Panc1 (cell line): ENCODE data around the gene APAF1. TPM values are rescaled to one million over a fixed set of nuclear protein-coding genes. Genes with fewer than 3 reads are reported as not detected.

Source experiments
- ATAC-seq: fragments of 200-7000 bp; cut with Tn5 transposase; 2 replicates; pipeline ENCODE4 v1.9.1; 2020; ENCODE audit warnings: mild to moderate bottlenecking, moderate library complexity
- BruUV-seq: library from RNA; stranded (reverse); fragments of 400-500 nt; replicated peaks from 2 replicates; lab custom pipeline; 2021; lab: Mats Ljungman, UMichigan
- CTCF ChIA-PET: fragments of 300-600 bp; sonication (Branson Sonifier 250); formaldehyde crosslinking; loops from one replicate; lab custom pipeline; 2022; ENCODE audit warnings: antibody characterized with exemption; lab: Charles Lee
- POLR2A ChIA-PET: fragments of 300-600 bp; sonication (Branson Sonifier 250); formaldehyde crosslinking; loops from one replicate; lab custom pipeline; 2022; ENCODE audit warnings: antibody characterized with exemption; lab: Charles Lee
- DNase-seq: peaks from one replicate; pipeline ENCODE4 v3.0.0-alpha.2; 2010; ENCODE audit warnings: low read depth, low spot score
- H3K27ac ChIP-seq: 2 replicates; pipeline ENCODE4 v1.5.1; 2011; ENCODE audit warnings: mild to moderate bottlenecking, low read length, inconsistent platforms
- H3K27me3 ChIP-seq: fragments of 200-500 bp; sonication (Bioruptor generic); 2 replicates; pipeline ENCODE4 v1.6.0; 2014; ENCODE audit warnings: low read length, inconsistent platforms; ENCODE audit not compliant: control insufficient read depth, insufficient read depth
- H3K36me3 ChIP-seq: fragments of 200-500 bp; sonication (Bioruptor generic); 2 replicates; pipeline ENCODE4 v1.5.1; 2014; ENCODE audit warnings: inconsistent platforms, mild to moderate bottlenecking, low read length, moderate library complexity; ENCODE audit not compliant: control insufficient read depth, insufficient read depth
- H3K4me1 ChIP-seq: 2 replicates; pipeline ENCODE4 v1.5.1; 2011; ENCODE audit warnings: inconsistent platforms, mild to moderate bottlenecking, low read length, moderate library complexity; ENCODE audit not compliant: control insufficient read depth, insufficient read depth
- H3K4me3 ChIP-seq, 2 experiments: 2 replicates each; pipeline ENCODE4 v1.5.1; 2011 to 2012; ENCODE audit warnings: low read depth in 2 of 2, low read length in 2 of 2, mild to moderate bottlenecking in 2 of 2, inconsistent platforms in 1 of 2, moderate library complexity in 1 of 2
- H3K9me3 ChIP-seq: fragments of 200-500 bp; sonication (Bioruptor generic); 2 replicates; pipeline ENCODE4 v1.5.1; 2014; ENCODE audit warnings: low read depth, mild to moderate bottlenecking, inconsistent platforms, low read length, moderate library complexity; ENCODE audit not compliant: control insufficient read depth, insufficient read depth
- CTCF ChIP-seq: fragments of 450-650 bp; IDR thresholded peaks from 2 replicates; pipeline ENCODE4 v1.5.1; 2017; ENCODE audit warnings: mild to moderate bottlenecking
- POLR2AphosphoS5 ChIP-seq: IDR thresholded peaks from 2 replicates; pipeline ENCODE4 v1.6.1; 2012; ENCODE audit warnings: mild to moderate bottlenecking, low read depth, low read length, moderate library complexity
- SIN3A ChIP-seq: IDR thresholded peaks from 2 replicates; pipeline ENCODE4 v1.6.1; 2012; ENCODE audit warnings: low read depth, mild to moderate bottlenecking, low read length, moderate library complexity, borderline replicate concordance; ENCODE audit not compliant: insufficient read depth
- TCF7L2 ChIP-seq: IDR thresholded peaks from 2 replicates; pipeline ENCODE4 v1.6.1; 2011; ENCODE audit warnings: mild to moderate bottlenecking, low read depth, low read length, inconsistent platforms
- in situ Hi-C: cut with HindIII; loops from 2 replicates; pipeline ENCODE4 v1.10.0; 2016; ENCODE audit warnings: low sequenced_read_pairs, low pct_unique_long_range_greater_than_20kb
- intact Hi-C: fragments of 100-400 bp; cut with micrococcal nuclease; formaldehyde crosslinking; loops from one replicate; pipeline ENCODE4 v1.10.0; 2022; ENCODE audit not compliant: unreplicated experiment
- total RNA-seq: library from RNA; stranded (reverse); gene quantifications from one replicate; pipeline ENCODE4 v1.2.1, GENCODE V29; 2021; ENCODE audit not compliant: unreplicated experiment
- TF ChIP-seq, protein P1 (sequence below), 2 experiments: IDR thresholded peaks; 2 replicates each; pipeline ENCODE4 v1.6.1; 2011 to 2012; ENCODE audit warnings: low read depth in 2 of 2, control low read depth in 1 of 2, low read length in 1 of 2, mild to moderate bottlenecking in 1 of 2, moderate library complexity in 1 of 2; ENCODE audit not compliant: insufficient read depth in 1 of 2

APAF1 gene
- total RNA-seq, 1 experiment from 2014 or later = 15.6 TPM

DNA sequence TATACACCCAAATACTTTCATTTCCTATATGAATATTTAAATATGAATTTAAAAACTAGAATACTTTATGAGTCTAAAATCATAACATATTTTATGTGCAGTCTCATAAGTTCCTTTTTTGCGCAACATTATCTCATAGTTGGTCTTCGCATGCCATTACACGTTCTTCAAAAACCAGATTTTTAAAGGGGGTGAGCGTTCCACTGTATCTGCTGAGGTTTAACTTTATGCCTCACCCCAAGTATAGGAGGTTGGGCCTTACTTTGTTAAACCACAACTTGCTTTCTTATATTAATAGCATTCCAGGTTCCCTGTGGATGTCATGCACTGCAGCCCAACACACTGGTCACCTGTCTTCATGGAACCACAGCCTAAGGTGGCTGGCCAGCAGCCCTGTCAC is 118.6 kb downstream of the APAF1 start:
- H3K4me3 ChIP-seq = no peak overlapping the region
- H3K27ac ChIP-seq = no peak overlapping the region
- no peak for TF ChIP-seq TCF7L2
- TF ChIP-seq CTCF = no peak
- TF ChIP-seq, protein P1, sequence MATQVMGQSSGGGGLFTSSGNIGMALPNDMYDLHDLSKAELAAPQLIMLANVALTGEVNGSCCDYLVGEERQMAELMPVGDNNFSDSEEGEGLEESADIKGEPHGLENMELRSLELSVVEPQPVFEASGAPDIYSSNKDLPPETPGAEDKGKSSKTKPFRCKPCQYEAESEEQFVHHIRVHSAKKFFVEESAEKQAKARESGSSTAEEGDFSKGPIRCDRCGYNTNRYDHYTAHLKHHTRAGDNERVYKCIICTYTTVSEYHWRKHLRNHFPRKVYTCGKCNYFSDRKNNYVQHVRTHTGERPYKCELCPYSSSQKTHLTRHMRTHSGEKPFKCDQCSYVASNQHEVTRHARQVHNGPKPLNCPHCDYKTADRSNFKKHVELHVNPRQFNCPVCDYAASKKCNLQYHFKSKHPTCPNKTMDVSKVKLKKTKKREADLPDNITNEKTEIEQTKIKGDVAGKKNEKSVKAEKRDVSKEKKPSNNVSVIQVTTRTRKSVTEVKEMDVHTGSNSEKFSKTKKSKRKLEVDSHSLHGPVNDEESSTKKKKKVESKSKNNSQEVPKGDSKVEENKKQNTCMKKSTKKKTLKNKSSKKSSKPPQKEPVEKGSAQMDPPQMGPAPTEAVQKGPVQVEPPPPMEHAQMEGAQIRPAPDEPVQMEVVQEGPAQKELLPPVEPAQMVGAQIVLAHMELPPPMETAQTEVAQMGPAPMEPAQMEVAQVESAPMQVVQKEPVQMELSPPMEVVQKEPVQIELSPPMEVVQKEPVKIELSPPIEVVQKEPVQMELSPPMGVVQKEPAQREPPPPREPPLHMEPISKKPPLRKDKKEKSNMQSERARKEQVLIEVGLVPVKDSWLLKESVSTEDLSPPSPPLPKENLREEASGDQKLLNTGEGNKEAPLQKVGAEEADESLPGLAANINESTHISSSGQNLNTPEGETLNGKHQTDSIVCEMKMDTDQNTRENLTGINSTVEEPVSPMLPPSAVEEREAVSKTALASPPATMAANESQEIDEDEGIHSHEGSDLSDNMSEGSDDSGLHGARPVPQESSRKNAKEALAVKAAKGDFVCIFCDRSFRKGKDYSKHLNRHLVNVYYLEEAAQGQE (IDR thresholded peaks at IDR 0.05; ENCODE audit: insufficient read depth in 1 of 2, low read depth in 2 of 2, low read length in 1 of 2) = no peak
- TF ChIP-seq POLR2AphosphoS5 = no peak
- TF ChIP-seq SIN3A = no peak
- DNase-seq (no peak), ATAC-seq (no peak)
- H3K9me3 ChIP-seq = no peaks in the 10 kb centered on the region
- ChIA-PET CTCF (no interaction called here), POLR2A (no interaction called here)
- no TSS peak for BruUV-seq
- intact Hi-C loops = no loop called here
- no peaks in the 10 kb centered on the region for H3K36me3 ChIP-seq
- no peaks in the 10 kb centered on the region for H3K27me3 ChIP-seq
- in situ Hi-C loops = no loop called here
- no peaks in the 10 kb centered on the region for H3K4me1 ChIP-seq

DNA sequence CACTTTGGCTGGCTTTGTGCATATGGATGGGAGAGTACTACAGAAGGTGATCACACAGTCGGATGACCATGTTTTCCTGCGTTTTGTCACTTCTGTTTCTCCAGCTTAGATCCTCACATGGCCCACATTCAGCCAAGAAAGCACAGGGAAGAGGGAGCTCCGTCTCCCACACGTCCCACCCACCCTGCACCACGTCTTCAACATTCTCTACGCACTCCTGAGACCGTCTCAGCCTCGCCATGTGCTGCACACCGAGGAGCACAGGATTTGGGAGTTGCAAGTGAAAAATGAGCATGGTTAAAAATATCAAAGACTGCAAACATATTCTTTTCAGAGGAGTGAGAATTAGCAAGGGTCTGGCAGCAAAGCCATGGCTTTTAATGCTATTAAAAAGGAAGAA is 122.2 kb downstream of the APAF1 start:
- BruUV-seq = no TSS peak
- no peaks in the 10 kb centered on the region for H3K4me1 ChIP-seq
- in situ Hi-C loops = no loop called here
- intact Hi-C loops = no loop called here
- no peak overlapping the region for H3K27ac ChIP-seq
- no peak for DNase-seq
- no peaks in the 10 kb centered on the region for H3K36me3 ChIP-seq
- POLR2A ChIA-PET = no interaction called here
- TF ChIP-seq SIN3A = no peak
- no peak for TF ChIP-seq POLR2AphosphoS5
- TF ChIP-seq, protein P1 (IDR thresholded peaks at IDR 0.05; ENCODE audit: insufficient read depth in 1 of 2, low read depth in 2 of 2, low read length in 1 of 2) = no peak
- no peak for TF ChIP-seq CTCF
- TF ChIP-seq TCF7L2 = no peak
- ATAC-seq = no peak
- no peaks in the 10 kb centered on the region for H3K9me3 ChIP-seq
- no peak overlapping the region for H3K4me3 ChIP-seq
- H3K27me3 ChIP-seq = no peaks in the 10 kb centered on the region
- CTCF ChIA-PET = no interaction called here
